T-helper 2 cell (primary cell): Measurements from ENCODE around the gene ACAD10.
A peak's percentile ranks its signal among the peaks of the same experiment; 100 is the strongest.
"Not testable (repeated sequence)": the region's sequence is repeated elsewhere in the genome, so short reads cannot be mapped to it uniquely, and the experiment has no call there.

ENCODE experiments used
- DNase-seq, 5 experiments: peaks; one replicate each; pipeline versions ENCODE4 v3.0.0 to v3.0.0-alpha.2; 2012 to 2022
- total RNA-seq, 2 donors: gene quantifications; one replicate each; lab custom pipeline; 2026; lab: John Stamatoyannopoulos, UW

The ACAD10 gene
- 10.9 to 38.5 reads per million in 2 donors for total RNA-seq

DNA sequence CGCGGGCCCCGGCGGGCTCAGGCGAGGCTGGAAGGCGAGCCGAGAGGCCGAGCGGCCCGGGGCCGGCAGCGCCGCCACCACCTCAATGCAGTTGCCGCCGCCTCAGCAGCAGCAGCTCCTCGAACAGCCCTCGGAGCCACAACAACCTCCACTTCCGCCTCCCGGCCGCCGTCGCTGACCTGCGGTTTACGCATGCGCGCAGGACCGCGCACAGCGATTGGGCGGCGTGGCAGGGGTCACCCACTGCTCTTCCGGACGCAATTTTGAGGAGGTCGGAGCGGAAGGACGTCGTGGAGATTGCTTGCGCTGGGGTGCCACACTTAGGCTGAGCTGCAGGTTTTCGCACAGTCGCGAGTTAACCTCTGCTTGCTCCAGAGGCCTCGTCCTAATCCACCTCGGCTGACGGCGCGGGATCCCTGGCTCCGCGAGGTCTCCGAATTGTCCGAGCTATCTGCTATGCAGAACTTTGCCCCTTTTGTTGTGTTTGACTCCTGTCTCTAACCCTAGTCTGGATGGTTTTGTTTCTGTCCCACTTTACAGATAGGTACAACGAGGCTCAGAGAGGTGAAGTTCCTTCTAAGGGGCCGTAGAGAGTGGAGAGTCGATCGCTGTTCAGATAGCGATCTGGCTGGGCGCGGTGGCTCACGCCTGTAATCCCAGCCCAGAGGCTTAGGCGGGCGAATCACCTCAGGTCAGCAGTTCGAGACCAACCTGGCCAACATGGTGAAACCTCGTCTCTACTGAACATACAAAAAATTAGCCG is at the start of gene ACAD10, which contains the start of gene BRAP:
ACAD10 (plus strand) TSS at position 243 of the 763 bp plus-strand sequence. CDS start 6,657 bp downstream, outside the sequence.
BRAP (minus strand) TSS at position 146 of the 763 bp plus-strand sequence. CDS start 164 bp downstream, outside the sequence.
- peak; percentile 80 to 96 (median 88) for DNase-seq

DNA sequence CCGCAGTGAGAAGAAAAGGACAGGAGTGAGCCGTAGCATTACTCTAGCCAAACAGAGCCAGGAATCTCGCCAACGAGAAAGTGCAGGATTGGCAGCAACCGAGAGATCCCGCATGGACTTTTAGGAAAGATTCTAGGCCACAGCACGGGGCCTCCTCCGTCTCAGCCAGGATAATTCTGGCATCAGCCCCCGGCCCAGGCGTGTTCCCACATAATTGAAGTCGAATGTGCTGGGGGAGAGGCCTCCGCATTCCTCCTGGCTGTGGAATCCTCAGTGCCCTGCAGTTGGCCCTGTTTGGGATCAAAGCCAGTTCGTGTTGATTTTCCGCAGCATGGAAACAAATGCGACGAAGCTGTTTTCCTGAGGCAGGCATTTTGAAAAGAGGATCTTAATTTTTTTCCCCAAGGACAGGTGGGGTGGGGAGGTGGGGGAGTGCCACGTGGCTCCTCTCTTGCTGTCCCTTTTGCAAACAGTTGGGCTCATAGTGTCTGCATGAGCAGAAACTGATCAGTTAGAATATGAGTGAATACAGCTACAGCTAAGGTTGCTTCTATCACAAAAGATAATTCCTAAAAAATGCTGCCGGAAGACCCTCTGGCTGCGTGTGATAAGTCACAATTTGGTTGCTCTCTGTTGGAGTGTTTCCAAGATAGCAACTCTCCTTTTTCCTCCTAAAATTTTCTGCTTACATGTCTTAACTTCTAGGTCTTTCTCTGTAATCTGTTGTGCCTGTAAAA is 49.5 kb upstream of the ACAD10 start:
- no peak for DNase-seq

DNA sequence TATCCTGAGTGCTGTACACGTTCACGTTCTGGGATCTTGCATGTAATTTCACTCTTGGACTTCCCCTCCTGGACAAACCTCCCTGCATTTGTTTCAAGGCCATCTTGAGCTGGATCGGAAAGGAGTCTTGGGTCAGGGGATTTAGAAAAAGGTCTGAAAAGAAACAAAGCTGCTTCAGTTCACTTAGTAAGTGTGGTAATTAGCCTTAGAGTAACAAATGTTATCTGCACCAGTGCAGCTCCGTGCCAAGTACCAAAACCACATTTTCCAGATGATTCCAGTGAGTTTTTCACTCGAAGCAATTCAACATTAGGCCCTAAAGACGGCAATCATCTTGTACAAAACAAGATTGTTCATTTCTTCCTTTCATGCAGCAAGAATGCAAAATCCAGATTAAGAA is 47.3 kb upstream of the ACAD10 start:
- DNase-seq: no peak

DNA sequence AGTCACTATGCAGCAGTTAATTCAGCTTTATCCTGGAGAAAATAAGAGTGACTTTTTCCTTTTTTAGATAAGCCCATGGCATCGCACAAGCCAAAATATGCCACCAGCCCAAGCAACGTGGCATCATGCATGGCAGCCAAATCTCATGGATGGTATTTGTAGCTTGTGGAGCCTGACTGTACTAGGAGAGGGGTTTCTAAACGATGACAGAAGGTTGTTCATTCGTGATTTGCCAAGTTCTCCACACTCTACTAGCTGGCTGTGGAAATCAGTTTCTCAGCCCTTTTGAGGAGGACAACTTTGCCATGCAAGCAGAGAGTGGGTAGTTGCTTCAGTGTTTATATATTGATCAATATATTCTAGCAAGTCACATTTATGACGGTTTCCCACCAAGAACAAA is 45.3 kb upstream of the ACAD10 start:
- no peak for DNase-seq

DNA sequence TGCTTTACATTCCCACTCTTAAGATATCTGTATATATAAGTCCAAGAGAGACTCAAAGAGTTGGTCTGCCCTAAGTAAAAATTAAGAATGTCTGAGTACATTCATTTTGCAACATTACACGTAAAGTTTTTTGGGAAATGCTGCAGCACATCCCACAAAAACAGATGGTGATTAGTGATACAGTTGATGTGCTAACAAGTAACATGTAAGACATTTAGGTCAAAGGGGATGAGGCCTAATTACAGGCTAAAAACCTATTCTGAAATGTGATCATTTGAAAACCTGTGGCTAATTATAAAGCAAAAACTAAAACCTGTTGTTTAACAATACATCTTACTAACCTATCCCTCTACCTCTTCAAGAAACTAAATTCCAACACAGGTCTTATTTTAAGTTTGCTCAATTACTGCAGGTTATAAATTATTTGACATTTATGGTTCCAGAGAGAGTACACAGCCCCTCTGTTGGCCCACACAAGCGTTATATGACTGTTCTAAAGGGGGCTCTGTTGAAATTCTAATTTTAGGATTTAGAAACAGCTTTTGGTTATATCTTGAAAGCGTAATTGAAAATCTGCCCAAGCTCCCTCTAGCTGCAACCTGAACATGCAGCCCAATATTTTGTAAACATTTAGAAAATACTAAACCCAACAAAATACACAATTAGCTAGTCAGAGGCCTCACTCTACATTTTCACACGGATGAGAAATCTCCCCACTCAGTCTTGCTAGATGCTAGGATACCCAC is 43.0 kb upstream of the ACAD10 start:
- DNase-seq: no peak

DNA sequence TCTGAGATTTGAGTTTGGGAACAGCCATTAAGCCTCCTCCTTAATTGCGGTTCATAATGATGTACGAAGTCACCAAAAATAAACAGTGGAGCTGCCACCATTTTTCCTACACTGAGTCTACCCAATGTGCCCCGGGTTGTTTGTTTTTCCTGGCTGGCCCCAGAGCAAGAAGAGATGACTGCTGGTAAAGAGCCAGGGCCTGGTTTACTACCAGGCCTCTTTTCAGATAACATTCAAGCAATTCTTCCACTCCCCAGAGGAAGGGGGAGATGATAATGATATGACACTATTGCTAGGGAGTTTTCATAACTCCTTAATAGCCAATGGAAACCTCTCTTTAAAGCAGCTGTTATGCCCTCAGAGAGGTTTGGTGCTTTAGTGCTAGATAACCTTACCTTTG is 42.4 kb upstream of the ACAD10 start:
- DNase-seq: no peak

DNA sequence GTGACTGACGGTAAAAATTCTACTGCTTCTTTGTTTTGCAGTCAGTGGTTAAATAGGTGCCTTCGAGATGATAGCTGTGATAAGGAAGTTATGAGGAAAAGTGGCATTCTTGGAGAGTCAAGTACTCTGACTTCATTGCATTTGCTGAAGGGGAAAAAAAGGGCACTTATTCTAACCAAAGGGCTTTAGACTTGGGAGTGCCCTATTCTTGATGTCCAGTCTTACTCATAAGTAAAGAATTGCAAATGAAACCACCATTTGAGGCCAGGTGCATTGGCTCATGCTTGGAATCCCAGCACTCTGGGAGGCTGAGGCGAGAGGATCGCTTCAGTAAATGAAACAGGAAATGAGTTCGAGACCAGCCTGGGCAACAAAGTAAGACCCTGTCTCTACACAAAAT is 40.4 kb upstream of the ACAD10 start:
- DNase-seq: no peak

DNA sequence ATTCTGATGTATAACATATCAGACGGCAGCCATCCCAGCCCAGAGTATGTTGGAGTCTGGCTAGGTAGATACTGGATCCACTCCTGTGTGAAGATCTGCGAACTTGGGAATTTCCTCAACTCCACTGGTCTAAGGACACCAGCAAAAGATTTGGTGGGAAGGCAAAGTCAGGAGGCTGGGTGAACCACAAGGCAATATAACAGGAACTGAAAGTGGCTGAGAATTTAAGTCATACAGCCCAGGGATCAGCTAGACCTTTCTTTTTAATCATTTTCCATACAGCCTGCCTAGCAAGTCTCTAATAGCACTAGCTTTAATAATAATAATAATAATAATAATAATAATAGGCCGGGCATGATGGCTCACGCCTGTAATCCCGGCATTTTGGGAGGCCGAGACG is 34.9 kb upstream of the ACAD10 start:
- no peak for DNase-seq

DNA sequence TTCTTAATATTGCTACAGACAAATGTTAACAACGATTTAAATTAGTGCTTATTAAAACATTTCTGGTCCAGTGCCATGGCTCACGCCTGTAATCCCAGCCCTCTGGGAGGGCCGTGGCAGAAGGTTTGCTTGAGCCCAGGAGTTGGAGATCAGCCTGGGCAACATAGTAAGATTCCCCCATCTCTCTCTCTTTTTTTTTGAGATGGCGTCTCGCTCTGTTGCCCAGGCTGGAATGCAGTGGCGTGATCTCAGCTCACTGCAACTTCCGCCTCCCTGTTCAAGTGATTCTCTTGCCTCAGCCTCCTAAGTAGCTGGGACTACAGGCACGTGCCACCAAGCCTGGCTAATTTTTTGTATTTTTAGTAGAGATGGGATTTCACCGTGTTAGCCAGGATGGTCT is 33.3 kb upstream of the ACAD10 start:
- not testable (repeated sequence) for DNase-seq

DNA sequence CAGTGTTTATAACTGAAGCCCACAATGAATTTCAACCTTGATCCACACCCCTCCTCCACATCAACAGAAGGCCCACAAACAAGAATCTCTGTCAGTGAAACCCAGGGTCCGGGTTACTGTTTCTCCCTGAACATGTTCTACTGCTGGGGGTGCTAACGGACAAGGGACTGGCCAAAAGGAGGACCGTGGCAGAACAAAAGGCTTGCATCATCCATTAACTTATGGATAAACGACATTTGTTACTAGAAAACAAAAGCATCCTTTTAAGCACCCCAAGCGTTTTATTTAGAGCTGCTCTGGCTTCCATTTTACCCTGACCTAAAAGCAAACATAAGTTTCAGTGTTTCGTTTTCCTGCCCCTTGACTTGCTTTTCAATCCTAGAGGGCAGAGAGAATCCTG is 32.3 kb upstream of the ACAD10 start:
- no peak for DNase-seq

DNA sequence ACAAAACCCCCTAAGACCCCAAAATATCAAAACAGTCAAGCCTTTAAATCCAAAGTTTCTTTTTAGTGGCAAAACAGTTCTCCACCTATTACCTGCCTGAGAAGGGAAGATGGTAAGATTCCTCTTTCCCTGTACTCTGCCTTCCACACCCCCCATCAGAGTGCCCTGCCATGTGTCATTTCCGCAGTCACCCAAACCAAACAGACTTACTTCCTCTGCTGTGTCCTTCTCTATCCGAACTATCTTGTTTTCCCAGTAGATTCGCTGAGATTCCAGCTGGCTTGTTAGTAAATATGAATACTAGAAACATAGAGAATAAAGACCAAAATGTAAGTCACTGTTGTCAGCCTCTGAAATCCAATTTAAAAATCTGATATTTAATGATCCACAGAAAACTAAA is 30.5 kb upstream of the ACAD10 start:
- DNase-seq: no peak

DNA sequence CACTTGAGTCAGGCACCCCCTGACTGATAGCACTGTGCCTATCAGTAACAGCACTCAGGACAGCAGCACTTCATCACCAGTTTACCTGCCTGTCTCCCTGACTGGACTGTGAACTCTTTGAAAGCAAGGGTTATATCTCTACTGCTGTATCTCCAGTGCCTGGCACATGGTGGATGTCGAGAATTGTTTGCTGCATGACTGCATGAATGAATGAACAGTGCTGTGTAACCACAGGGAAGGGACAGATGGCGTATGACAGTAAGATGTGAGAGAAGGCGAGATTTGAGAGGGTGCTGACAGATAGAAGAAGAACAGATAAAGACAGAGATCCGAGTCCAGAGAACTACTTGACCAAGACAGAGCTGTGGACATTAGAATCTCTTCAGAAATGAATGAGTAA is 29.8 kb upstream of the ACAD10 start:
- no peak for DNase-seq

DNA sequence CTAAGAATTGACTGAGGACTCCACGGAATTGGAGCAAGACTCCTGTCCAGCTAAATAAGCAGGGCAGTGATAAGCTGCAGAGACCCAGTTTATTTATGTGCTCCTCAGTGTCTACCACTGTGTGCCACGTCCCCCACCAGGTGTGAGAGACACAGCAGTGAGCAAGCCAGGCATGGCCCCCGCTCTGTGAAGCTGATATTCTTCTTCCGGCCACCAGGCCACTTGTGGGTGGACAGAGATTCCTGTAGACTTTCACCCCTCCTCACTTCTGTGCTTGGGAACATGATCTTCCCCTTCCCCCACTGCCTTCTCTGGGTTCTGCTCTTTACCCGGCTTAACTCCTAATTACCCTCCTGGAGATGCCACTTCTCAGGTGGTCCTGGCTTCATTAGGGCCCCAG is 21.4 kb upstream of the ACAD10 start:
- DNase-seq: no peak

DNA sequence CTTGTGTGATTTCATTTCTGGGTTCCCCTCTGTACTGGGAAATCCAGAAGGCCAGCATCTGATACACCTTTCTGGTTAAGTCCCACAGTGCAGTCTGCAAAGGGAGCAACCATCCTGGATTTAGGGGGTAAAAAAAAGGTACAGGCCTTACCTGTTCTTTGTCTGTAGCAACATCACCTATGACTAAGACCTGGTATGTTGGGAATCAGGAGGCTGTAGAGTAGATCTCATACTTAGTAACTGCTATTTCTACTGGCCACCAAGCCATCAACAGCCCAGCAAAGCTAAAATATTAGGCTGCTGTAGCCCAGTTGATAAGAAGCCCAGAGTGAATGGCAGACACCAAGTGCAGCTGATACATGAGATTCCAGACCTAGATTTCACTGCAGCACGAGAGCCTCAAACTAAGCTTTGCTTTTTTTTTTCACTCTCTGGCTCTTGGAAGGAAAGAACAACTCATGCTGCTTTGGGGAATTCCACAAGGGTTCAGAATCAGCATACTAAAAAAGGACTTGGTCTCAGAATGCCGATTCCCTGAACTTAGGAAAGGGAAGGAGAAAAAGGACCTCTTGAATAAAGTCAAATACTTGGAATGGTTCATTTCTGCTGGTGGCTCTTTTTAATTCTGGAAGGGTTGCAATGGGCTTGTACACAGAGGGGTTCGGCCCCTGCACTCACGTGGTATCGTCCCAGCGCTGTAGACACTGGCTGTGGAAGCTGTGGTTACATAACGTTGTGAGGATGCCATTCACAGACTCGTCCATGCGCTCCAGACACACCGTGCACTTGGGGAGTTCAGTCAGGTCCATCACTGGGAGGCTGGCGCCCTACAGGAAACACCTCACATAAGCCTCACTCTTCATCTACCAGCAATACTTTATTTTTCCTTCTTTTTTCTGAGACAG is 20.6 kb upstream of the ACAD10 start:
- DNase-seq: no peak

DNA sequence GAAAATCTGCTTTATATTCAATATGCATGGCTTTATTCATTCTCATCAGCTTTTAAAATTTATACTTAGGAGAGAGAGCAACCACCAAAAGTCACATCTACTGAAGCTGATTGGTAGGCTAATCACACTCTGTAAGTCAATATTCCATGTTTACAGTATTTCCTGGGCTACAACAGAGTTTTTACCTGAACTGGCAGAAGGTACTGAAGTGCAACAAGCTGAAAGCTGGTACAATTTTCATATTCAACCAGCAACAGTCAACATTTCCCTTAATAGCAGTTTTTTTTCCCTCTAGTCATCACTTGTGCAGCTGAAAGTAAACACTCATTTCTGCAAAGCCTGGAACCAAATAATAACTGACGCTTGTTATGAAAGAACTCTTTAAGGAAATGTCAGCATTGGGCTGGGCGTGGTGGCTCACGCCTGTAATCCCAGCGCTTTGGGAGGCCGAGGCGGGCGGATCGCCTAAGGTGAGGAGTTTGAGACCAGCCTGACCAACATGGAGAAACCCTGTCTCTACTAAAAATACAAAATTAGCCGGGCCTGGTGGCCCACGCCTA is 13.0 kb upstream of the ACAD10 start:
- no peak for DNase-seq

DNA sequence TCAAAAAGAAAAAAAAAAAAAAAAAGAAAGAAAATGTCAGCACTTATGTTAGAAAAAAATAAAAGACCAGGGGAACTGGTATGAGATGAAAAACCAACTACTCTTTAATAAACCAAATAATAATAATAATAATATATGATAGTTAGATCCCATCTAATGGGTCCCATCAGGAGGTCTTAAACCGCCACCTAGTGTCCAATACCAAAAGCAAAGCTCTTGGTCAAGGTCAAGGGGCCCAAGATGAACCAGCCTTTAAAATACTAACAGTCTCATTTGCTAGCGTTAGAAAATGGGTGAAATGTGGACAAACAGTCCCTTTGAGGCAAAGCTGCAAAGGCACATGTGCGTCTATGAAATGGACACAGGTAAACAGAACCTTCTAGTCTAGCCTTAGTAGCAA is 12.3 kb upstream of the ACAD10 start:
- DNase-seq: no peak

DNA sequence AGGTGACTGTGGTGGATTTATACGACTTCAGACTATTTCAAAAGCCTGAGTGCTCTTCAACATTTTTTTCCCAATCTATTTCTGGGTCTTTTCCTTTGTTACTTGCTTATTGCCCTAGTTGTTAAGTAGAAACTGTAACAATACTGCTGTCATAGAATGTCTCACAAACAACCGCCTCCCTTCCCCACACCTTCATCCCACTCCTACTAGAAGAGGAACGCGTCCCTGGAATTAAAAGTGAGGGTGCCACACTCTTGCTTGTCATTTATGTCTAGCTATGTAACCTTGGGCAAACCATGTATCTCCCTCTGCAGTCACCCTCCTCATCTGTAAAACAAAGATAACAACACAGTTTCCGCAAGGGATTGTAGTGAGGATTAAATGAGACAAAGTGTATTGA is 8.7 kb upstream of the ACAD10 start:
- DNase-seq: no peak

DNA sequence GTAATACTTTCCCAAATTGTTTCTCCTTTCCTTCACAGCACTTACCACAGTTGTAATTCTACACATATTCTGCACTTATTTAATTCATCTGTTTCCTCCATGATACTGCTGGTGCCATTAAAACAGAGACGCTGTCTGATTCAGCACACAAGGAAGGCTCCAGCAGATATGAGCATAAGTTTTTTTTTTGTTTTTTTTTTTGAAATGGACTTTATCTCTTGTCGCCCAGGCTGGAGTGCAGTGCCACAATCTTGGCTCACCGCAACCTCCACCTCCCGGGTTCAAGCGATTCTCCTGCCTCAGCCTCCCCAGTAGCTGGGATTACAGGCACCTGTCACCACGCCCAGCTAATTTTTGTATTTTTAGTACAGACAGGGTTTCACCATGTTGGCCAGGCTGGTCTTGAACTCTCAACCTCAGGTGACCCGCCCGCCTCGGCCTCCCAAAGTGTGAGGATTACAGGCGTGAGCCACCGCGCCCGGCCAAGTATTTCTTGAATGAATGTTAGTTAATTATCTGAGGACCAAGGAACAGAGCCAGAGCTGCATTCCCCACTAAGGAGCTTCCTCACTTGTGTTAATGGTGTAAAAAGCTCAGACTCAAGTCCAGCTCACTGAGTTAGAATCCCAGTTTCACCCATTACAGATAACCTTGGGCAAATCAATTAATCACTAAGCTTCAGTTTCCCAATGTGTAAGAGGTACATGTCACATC is 1.2 kb upstream of the ACAD10 start:
- not testable (repeated sequence) for DNase-seq

DNA sequence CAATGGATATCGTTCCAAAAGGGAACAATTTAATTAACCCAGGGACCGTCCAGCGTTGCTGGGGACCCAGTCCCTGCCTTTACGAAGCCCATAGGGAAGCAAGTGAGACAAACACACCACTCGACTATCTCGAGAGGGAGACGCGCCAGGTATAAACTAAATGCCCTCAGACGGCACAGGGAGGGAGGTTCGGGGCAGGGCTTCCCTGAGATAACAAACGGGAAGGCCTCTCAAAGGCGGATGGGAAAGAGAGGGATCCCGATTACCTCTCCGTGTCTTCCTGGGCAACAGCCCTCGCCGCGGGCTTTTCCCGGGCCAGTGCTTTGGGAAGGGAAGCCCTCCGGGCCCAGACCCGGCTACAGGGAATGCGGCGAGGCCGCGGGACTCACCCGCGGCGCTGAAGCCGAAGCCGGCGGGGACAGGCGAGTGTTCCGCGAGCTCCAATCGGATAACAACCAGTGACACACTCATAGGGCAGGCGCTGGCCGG is 487 bp upstream of the ACAD10 start:
- peak in 1 of 5 experiments; percentile 1 for DNase-seq

DNA sequence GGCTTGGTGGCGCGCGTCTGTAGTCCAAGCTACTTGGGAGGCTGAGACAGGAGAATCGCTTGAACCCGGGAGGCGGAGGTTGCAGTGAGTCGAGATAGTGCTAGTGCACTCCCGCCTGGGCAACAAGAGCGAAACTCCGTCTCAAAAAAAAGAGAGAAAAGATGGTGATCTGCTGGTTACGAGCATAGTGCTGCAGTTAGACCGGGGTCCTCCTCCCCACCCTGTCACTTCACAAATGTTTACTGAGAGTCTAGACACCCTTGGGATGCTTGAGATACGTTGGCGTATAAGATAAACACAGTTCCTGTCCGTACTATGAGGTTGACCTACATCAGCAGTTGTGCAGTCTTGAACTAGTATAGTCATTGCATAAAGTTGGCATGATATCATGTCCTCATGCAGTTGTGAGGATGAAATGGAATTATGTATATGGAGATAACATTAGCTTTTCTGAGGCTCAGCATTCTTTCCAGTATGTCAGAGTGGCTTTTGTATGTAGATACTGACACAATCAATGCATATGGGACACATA is 787 bp downstream of the ACAD10 start:
- DNase-seq: peak in 1 of 5 experiments; percentile 11

DNA sequence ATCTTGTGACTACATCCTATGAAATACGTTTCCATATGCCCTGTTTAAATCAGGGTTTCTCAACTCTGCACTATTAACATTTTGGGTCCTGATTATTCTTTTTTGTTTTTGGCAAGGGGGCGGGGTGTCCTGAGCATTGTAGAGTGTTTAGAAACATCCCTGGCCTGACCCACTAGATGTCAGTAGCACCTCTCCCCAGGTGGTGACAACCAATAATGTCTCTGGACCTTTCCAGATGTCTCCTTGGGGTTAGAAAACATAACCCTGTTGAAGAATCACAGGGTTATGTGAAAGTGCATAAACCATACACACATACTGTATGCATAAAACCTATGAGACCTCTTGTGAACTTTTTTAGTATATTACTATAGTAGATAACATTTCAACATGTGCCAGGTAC is 1.4 kb downstream of the ACAD10 start:
- DNase-seq: peak in 1 of 5 experiments; percentile 51
